Measurements from ENCODE around the gene TRIO.

GRCh38 chr5:14115323-14115895, 27.7 kb upstream of the TRIO start:
- TF ChIP-seq CTCF (IDR thresholded peaks at IDR 0.05) (no peak), POLR2A (IDR thresholded peaks at IDR 0.05) (no peak)
